Neuronal stem cell (in vitro differentiated cells): Measurements from ENCODE around the gene NFATC4. TPM values are rescaled to one million over a fixed set of nuclear protein-coding genes. Genes with fewer than 3 reads are reported as not detected.

Experiments
- small RNA-seq: library from polyadenylated mRNA; stranded (forward); fragments of <200 nt; extraction: miRNeasy Mini kit (QIAGEN cat#:217004); gene quantifications from one replicate; pipeline ENCODE3, GENCODE V24; 2013; ENCODE audit not compliant: insufficient read depth

NFATC4 gene

Small RNA genes lying within 50 kb of the gene (small RNA-seq; reads per million reads assigned to genes)
- gene RF00026 = not detected
